HPDE6-E6E7 (cell line): ENCODE data around the gene NLRP4.

Source experiments
- DNase-seq: peaks from one replicate; pipeline ENCODE4 v3.0.0; 2011; ENCODE audit warnings: missing footprints; ENCODE audit errors: extremely low spot score

Gene NLRP4

GRCh38 chr19:55836340-55836739 lies at the start of gene NLRP4:
TSS of gene NLRP4 (plus strand) at chr19:55836540. CDS start at chr19:55852081, 15,541 bp downstream.
- no peak for DNase-seq

- no peak for DNase-seq
Measured at GRCh38 chr19:55795021-55795420, 41.3 kb upstream of the NLRP4 start.

GRCh38 chr19:55801416-55801815 lies 34.9 kb upstream of the NLRP4 start:
- no peak for DNase-seq

- no peak for DNase-seq
Measured at GRCh38 chr19:55802281-55802680, 34.1 kb upstream of the NLRP4 start.

GRCh38 chr19:55809381-55810058 lies 26.8 kb upstream of the NLRP4 start:
- DNase-seq: no peak

- DNase-seq: no peak
Measured at GRCh38 chr19:55811340-55811739, 25.0 kb upstream of the NLRP4 start.

- no peak for DNase-seq
Measured at GRCh38 chr19:55812449-55812848, 23.9 kb upstream of the NLRP4 start.

- DNase-seq: no peak
Measured at GRCh38 chr19:55813906-55814305, 22.4 kb upstream of the NLRP4 start.

GRCh38 chr19:55820037-55820436 lies 16.3 kb upstream of the NLRP4 start:
- no peak for DNase-seq

- DNase-seq: no peak
Measured at GRCh38 chr19:55830656-55831055, 5.7 kb upstream of the NLRP4 start.

GRCh38 chr19:55831846-55832245 lies 4.5 kb upstream of the NLRP4 start, which contains the start of gene NLRP11:
TSS of gene NLRP11 (minus strand) at chr19:55831999. CDS start at chr19:55818174, 13,825 bp downstream.
- DNase-seq: no peak

GRCh38 chr19:55832676-55833075 lies 3.7 kb upstream of the NLRP4 start:
- DNase-seq: no peak

- no peak for DNase-seq
Measured at GRCh38 chr19:55838251-55838650, 1.9 kb downstream of the NLRP4 start.

GRCh38 chr19:55838906-55839305 lies 2.6 kb downstream of the NLRP4 start:
- no peak for DNase-seq

- no peak for DNase-seq
Measured at GRCh38 chr19:55855160-55855559, 18.8 kb downstream of the NLRP4 start.

GRCh38 chr19:55857149-55857548 lies 20.8 kb downstream of the NLRP4 start:
- no peak for DNase-seq

GRCh38 chr19:55857974-55858373 lies 21.6 kb downstream of the NLRP4 start:
- DNase-seq: no peak

GRCh38 chr19:55858401-55858800 lies 22.1 kb downstream of the NLRP4 start:
- DNase-seq: no peak

GRCh38 chr19:55858969-55859368 lies 22.6 kb downstream of the NLRP4 start:
- no peak for DNase-seq

GRCh38 chr19:55866521-55866920 lies 30.2 kb downstream of the NLRP4 start:
- no peak for DNase-seq

- DNase-seq: no peak
Measured at GRCh38 chr19:55867101-55867500, 30.8 kb downstream of the NLRP4 start.

- no peak for DNase-seq
Measured at GRCh38 chr19:55870736-55871135, 34.4 kb downstream of the NLRP4 start.

- DNase-seq: no peak
Measured at GRCh38 chr19:55877211-55877610, 40.9 kb downstream of the NLRP4 start.

- no peak for DNase-seq
Measured at GRCh38 chr19:55882626-55883025, 46.3 kb downstream of the NLRP4 start.
